Measurements from ENCODE around the gene ZC3H14. TPM values are rescaled to one million over a fixed set of nuclear protein-coding genes. Genes with fewer than 3 reads are reported as not detected.
A peak's percentile ranks its signal among the peaks of the same experiment; 100 is the strongest.

Gene ZC3H14
- 10 to 100 TPM; 28.5 to 54.5 TPM for total RNA-seq
- polyA plus RNA-seq, result 10 to 100 TPM; 22.4 to 34.9 TPM

- Histone ChIP-seq H3K4me3 (ENCODE audit: low read depth in 1 of 3, low read length in 3 of 3) (peak within 1 kb of the TSS; percentile 88 to 100 (median 97)), H3K36me3 (ENCODE audit: control insufficient read depth in 4 of 4, insufficient read depth in 3 of 4, low read depth in 1 of 4, low read length in 3 of 4) (peaks cover 0 to 4% (median 2%) of the 10 kb centered on the region in 4 donors), H3K27ac (ENCODE audit: low read depth in 1 of 2, low read length in 2 of 2) (peak within 1 kb of the TSS; percentile 93 to 97), H3K27me3 (ENCODE audit: control insufficient read depth in 4 of 4, insufficient read depth in 4 of 4, low read length in 3 of 4) (no peaks in the 10 kb centered on the region), H3K9me3 (ENCODE audit: control insufficient read depth in 4 of 4, low read length in 3 of 4) (no peaks in the 10 kb centered on the region), H3K4me1 (ENCODE audit: control insufficient read depth in 4 of 4, insufficient read depth in 4 of 4, low read length in 3 of 4) (peaks cover 1 to 24% (median 12%) of the 10 kb centered on the region in 4 donors), H3K9ac (ENCODE audit: low read depth in 1 of 2, low read length in 2 of 2) (peak within 1 kb of the TSS; percentile 73 to 81)
- WGBS, result under 1% methylated on average over 99 of the region's 99 CpGs
- DNase-seq (ENCODE audit: low spot score), result peak; percentile 88
- TF ChIP-seq, protein P1, sequence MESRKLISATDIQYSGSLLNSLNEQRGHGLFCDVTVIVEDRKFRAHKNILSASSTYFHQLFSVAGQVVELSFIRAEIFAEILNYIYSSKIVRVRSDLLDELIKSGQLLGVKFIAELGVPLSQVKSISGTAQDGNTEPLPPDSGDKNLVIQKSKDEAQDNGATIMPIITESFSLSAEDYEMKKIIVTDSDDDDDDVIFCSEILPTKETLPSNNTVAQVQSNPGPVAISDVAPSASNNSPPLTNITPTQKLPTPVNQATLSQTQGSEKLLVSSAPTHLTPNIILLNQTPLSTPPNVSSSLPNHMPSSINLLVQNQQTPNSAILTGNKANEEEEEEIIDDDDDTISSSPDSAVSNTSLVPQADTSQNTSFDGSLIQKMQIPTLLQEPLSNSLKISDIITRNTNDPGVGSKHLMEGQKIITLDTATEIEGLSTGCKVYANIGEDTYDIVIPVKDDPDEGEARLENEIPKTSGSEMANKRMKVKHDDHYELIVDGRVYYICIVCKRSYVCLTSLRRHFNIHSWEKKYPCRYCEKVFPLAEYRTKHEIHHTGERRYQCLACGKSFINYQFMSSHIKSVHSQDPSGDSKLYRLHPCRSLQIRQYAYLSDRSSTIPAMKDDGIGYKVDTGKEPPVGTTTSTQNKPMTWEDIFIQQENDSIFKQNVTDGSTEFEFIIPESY (IDR thresholded peaks at IDR 0.05), result no peak
- TF ChIP-seq RAD21 (IDR thresholded peaks at IDR 0.05), result no peak
- TF ChIP-seq TAF1 (conservative IDR thresholded peaks at IDR 0.05), result peak; percentile 75
- peak; percentile 7 for TF ChIP-seq YY1 (IDR thresholded peaks at IDR 0.05)
- no peak for TF ChIP-seq JUND (IDR thresholded peaks at IDR 0.05)
- no peak for TF ChIP-seq FOXA1 (IDR thresholded peaks at IDR 0.05)
- TF ChIP-seq GABPA (IDR thresholded peaks at IDR 0.05 in 1 of 2, conservative IDR thresholded peaks at IDR 0.05 in 1 of 2), result no peak
- TF ChIP-seq FOXA2 (IDR thresholded peaks at IDR 0.05), result no peak
- peak in 1 of 2 donors; percentile 11 for TF ChIP-seq HNF4A (conservative IDR thresholded peaks at IDR 0.05)
- TF ChIP-seq MAX (IDR thresholded peaks at IDR 0.05), result no peak
- TF ChIP-seq HNF4G (IDR thresholded peaks at IDR 0.05), result no peak
- TF ChIP-seq EGR1 (IDR thresholded peaks at IDR 0.05; ENCODE audit: low read depth in 2 of 2), result peak; percentile 24 to 79
- TF ChIP-seq, protein P2, sequence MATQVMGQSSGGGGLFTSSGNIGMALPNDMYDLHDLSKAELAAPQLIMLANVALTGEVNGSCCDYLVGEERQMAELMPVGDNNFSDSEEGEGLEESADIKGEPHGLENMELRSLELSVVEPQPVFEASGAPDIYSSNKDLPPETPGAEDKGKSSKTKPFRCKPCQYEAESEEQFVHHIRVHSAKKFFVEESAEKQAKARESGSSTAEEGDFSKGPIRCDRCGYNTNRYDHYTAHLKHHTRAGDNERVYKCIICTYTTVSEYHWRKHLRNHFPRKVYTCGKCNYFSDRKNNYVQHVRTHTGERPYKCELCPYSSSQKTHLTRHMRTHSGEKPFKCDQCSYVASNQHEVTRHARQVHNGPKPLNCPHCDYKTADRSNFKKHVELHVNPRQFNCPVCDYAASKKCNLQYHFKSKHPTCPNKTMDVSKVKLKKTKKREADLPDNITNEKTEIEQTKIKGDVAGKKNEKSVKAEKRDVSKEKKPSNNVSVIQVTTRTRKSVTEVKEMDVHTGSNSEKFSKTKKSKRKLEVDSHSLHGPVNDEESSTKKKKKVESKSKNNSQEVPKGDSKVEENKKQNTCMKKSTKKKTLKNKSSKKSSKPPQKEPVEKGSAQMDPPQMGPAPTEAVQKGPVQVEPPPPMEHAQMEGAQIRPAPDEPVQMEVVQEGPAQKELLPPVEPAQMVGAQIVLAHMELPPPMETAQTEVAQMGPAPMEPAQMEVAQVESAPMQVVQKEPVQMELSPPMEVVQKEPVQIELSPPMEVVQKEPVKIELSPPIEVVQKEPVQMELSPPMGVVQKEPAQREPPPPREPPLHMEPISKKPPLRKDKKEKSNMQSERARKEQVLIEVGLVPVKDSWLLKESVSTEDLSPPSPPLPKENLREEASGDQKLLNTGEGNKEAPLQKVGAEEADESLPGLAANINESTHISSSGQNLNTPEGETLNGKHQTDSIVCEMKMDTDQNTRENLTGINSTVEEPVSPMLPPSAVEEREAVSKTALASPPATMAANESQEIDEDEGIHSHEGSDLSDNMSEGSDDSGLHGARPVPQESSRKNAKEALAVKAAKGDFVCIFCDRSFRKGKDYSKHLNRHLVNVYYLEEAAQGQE (IDR thresholded peaks at IDR 0.05), result peak; percentile 22
- no peak for TF ChIP-seq NR2F2 (IDR thresholded peaks at IDR 0.05)
- TF ChIP-seq CTCF (IDR thresholded peaks at IDR 0.05; ENCODE audit: low read depth, low read length, missing input control), result no peak
- TF ChIP-seq RXRA (IDR thresholded peaks at IDR 0.05), result no peak
- no peak for TF ChIP-seq ATF3 (IDR thresholded peaks at IDR 0.05)
Observed at GRCh38 chr14:88562831-88563686, at the start of gene ZC3H14. ZC3H14 (plus strand) TSS chr14:88563037; CDS start chr14:88563134, 97 bp downstream.
